ENCODE data around the gene PLXDC2. TPM values are rescaled to one million over a fixed set of nuclear protein-coding genes. Genes with fewer than 3 reads are reported as not detected.

The PLXDC2 gene
- total and polyA plus RNA-seq, 10 of the 15 experiments (the other 5 are each of a cell fraction or from before 2014, with no cell fraction given) = 0.05 to 1.8 (median 0.14) TPM; not detected in 2

GRCh38 chr10:19933772-19934171 lies 117.5 kb downstream of the PLXDC2 start (continued):
- no peak for TF ChIP-seq KDM1A (IDR thresholded peaks at IDR 0.05; ENCODE audit: borderline replicate concordance)
- TF ChIP-seq YBX1 (IDR thresholded peaks at IDR 0.05) = no peak
- no peak for TF ChIP-seq IRF4 (IDR thresholded peaks at IDR 0.05; ENCODE audit: low read depth, low read length)
- no peak for TF ChIP-seq CBFB (IDR thresholded peaks at IDR 0.05; ENCODE audit: low read depth)
- TF ChIP-seq NR2C1 (IDR thresholded peaks at IDR 0.05) = no peak
- TF ChIP-seq, protein P1, sequence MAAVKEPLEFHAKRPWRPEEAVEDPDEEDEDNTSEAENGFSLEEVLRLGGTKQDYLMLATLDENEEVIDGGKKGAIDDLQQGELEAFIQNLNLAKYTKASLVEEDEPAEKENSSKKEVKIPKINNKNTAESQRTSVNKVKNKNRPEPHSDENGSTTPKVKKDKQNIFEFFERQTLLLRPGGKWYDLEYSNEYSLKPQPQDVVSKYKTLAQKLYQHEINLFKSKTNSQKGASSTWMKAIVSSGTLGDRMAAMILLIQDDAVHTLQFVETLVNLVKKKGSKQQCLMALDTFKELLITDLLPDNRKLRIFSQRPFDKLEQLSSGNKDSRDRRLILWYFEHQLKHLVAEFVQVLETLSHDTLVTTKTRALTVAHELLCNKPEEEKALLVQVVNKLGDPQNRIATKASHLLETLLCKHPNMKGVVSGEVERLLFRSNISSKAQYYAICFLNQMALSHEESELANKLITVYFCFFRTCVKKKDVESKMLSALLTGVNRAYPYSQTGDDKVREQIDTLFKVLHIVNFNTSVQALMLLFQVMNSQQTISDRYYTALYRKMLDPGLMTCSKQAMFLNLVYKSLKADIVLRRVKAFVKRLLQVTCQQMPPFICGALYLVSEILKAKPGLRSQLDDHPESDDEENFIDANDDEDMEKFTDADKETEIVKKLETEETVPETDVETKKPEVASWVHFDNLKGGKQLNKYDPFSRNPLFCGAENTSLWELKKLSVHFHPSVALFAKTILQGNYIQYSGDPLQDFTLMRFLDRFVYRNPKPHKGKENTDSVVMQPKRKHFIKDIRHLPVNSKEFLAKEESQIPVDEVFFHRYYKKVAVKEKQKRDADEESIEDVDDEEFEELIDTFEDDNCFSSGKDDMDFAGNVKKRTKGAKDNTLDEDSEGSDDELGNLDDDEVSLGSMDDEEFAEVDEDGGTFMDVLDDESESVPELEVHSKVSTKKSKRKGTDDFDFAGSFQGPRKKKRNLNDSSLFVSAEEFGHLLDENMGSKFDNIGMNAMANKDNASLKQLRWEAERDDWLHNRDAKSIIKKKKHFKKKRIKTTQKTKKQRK (IDR thresholded peaks at IDR 0.05; ENCODE audit: low read depth, low read length) = no peak
- no peak for TF ChIP-seq TAF1 (IDR thresholded peaks at IDR 0.05; ENCODE audit: borderline replicate concordance, low read depth, low read length)

DNA sequence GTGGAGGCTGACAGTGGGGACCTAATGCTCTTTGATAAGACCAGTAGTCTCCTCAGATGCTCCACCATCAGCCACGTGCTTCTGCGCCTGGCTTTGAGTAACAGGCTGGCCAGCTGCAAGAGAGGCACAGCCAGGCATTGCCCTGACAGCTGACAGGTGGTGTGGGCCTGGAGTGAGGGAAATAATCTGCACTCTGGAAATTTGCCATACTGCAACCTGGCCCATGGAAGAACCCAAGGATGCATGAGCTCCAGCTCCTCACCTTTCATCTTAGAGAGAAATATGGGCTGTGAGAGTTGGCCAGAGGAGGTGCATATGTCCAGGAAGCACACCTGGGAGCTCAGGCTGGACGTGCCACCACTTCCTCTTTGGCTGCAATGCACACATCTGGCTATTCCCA lies 118.9 kb downstream of the PLXDC2 start:
- no TSS peak for BruUV-seq (replicated peaks)
- in situ Hi-C loops (cut with MboI) (no loop called here), intact Hi-C loops (cut with micrococcal nuclease; ENCODE audit: unreplicated experiment) (no loop called here)
- Histone ChIP-seq H3K4me1 (ENCODE audit: control insufficient read depth, insufficient read depth, low read length) (no peaks in the 10 kb centered on the region), H3K4me2 (ENCODE audit: control insufficient read depth, insufficient read depth) (no peak overlapping the region), H3K27me3 (replicated peaks in 1 of 2; ENCODE audit: control insufficient read depth in 2 of 2, insufficient read depth in 2 of 2, low read length in 1 of 2) (no peaks in the 10 kb centered on the region), H3K36me3 (ENCODE audit: control insufficient read depth in 2 of 2, insufficient read depth in 2 of 2, low read length in 1 of 2) (no peaks in the 10 kb centered on the region), H3K27ac (ENCODE audit: control insufficient read depth, insufficient read depth) (no peak overlapping the region), H3K9ac (ENCODE audit: control insufficient read depth, insufficient read depth, low read length) (no peak overlapping the region), H3K79me2 (ENCODE audit: control insufficient read depth, insufficient read depth, low read length) (no peaks in the 10 kb centered on the region), H3K4me3 (no peak overlapping the region), H3K9me3 (replicated peaks; ENCODE audit: control insufficient read depth, insufficient read depth, low read length) (no peaks in the 10 kb centered on the region; the same call in 2 of the 3 replicates), H4K20me1 (ENCODE audit: control insufficient read depth, insufficient read depth) (no peaks in the 10 kb centered on the region), H2AFZ (ENCODE audit: control insufficient read depth, low read depth, low read length) (no peak overlapping the region)
- 2% methylated on average over 3 of the region's 3 CpGs for WGBS (ENCODE audit: insufficient coverage, insufficient replicate concordance, low lambda C conversion rate, missing lambda C conversion rate)
- ATAC-seq (no peak), DNase-seq (ENCODE audit: low read depth, low spot score) (no peak), FAIRE-seq (no peak)
- SMC1A ChIA-PET (ENCODE audit: uncharacterized antibody, unreplicated experiment) = interaction anchor here (1.1 to 2.5 kb wide), 4 partner anchors 10 to 38 kb away, joined by 3 to 8 read pairs (median 4); no protein-coding TSS in a partner anchor
- POLR2A ChIA-PET = no interaction called here
- CTCF ChIA-PET = no interaction called here
- RAD21 ChIA-PET (ENCODE audit: unreplicated experiment) = no interaction called here
- TF ChIP-seq ZNF24 (IDR thresholded peaks at IDR 0.05) (no peak), SMARCA5 (IDR thresholded peaks at IDR 0.05) (no peak), EZH2 (IDR thresholded peaks at IDR 0.05; ENCODE audit: borderline replicate concordance, control insufficient read depth, low read depth, low read length) (no peak), E4F1 (IDR thresholded peaks at IDR 0.05; ENCODE audit: borderline replicate concordance, partially characterized antibody) (no peak), KDM1A (IDR thresholded peaks at IDR 0.05; ENCODE audit: borderline replicate concordance) (no peak), POLR2A (IDR thresholded peaks at IDR 0.05; ENCODE audit: low read depth, low read length) (no peak), BHLHE40 (IDR thresholded peaks at IDR 0.05; ENCODE audit: borderline replicate concordance in 1 of 2, low read depth in 2 of 2, low read length in 1 of 2) (no peak), ELK1 (IDR thresholded peaks at IDR 0.05; ENCODE audit: low read depth, low read length) (no peak)
- TF ChIP-seq, protein P2, sequence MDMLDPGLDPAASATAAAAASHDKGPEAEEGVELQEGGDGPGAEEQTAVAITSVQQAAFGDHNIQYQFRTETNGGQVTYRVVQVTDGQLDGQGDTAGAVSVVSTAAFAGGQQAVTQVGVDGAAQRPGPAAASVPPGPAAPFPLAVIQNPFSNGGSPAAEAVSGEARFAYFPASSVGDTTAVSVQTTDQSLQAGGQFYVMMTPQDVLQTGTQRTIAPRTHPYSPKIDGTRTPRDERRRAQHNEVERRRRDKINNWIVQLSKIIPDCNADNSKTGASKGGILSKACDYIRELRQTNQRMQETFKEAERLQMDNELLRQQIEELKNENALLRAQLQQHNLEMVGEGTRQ (IDR thresholded peaks at IDR 0.05; ENCODE audit: borderline replicate concordance, low read depth, low read length) = no peak
